ENCODE data around the gene FAM114A2. TPM values are rescaled to one million over a fixed set of nuclear protein-coding genes. Genes with fewer than 3 reads are reported as not detected.

The FAM114A2 gene
- total and polyA plus RNA-seq, 9 donors, result 14.0 to 42.4 (median 17.8) TPM

GRCh38 chr5:154000703-154001102 lies 38.0 kb downstream of the FAM114A2 start:
- no peak overlapping the region for H3K27ac ChIP-seq (ENCODE audit: low read length)
- H3K4me1 ChIP-seq (ENCODE audit: control insufficient read depth, insufficient read depth, low read length), result no peaks in the 10 kb centered on the region
- DNase-seq, result no peak
- H3K9me3 ChIP-seq (replicated peaks; ENCODE audit: control insufficient read depth, low read depth, low read length), result no peaks in the 10 kb centered on the region
- no peak overlapping the region for H3K4me3 ChIP-seq (ENCODE audit: low read length)
- H3K36me3 ChIP-seq (ENCODE audit: control insufficient read depth, insufficient read depth, low read length), result peaks cover 14% of the 10 kb centered on the region
- H3K27me3 ChIP-seq (ENCODE audit: control insufficient read depth, insufficient read depth, low read length), result no peaks in the 10 kb centered on the region

GRCh38 chr5:153999995-154000394 lies 38.7 kb downstream of the FAM114A2 start:
- Histone ChIP-seq H3K36me3 (ENCODE audit: control insufficient read depth, insufficient read depth, low read length) (peaks cover 14% of the 10 kb centered on the region), H3K4me1 (ENCODE audit: control insufficient read depth, insufficient read depth, low read length) (no peaks in the 10 kb centered on the region), H3K9me3 (replicated peaks; ENCODE audit: control insufficient read depth, low read depth, low read length) (no peaks in the 10 kb centered on the region), H3K27me3 (ENCODE audit: control insufficient read depth, insufficient read depth, low read length) (no peaks in the 10 kb centered on the region), H3K27ac (ENCODE audit: low read length) (no peak overlapping the region), H3K4me3 (ENCODE audit: low read length) (no peak overlapping the region)
- no peak for DNase-seq
- no CpG with 5 or more reads among the region's 3 CpGs for WGBS (ENCODE audit: insufficient coverage)

GRCh38 chr5:153998768-153999167 lies 39.9 kb downstream of the FAM114A2 start:
- Histone ChIP-seq H3K4me1 (ENCODE audit: control insufficient read depth, insufficient read depth, low read length) (no peaks in the 10 kb centered on the region), H3K36me3 (ENCODE audit: control insufficient read depth, insufficient read depth, low read length) (peaks cover 14% of the 10 kb centered on the region), H3K9me3 (replicated peaks; ENCODE audit: control insufficient read depth, low read depth, low read length) (no peaks in the 10 kb centered on the region), H3K27me3 (ENCODE audit: control insufficient read depth, insufficient read depth, low read length) (no peaks in the 10 kb centered on the region), H3K27ac (ENCODE audit: low read length) (no peak overlapping the region), H3K4me3 (ENCODE audit: low read length) (no peak overlapping the region)
- WGBS (ENCODE audit: insufficient coverage), result no CpG with 5 or more reads among the region's 1 CpG
- no peak for DNase-seq

GRCh38 chr5:153998010-153998409 lies 40.7 kb downstream of the FAM114A2 start:
- no CpG with 5 or more reads among the region's 1 CpG for WGBS (ENCODE audit: insufficient coverage)
- Histone ChIP-seq H3K9me3 (replicated peaks; ENCODE audit: control insufficient read depth, low read depth, low read length) (no peaks in the 10 kb centered on the region), H3K4me1 (ENCODE audit: control insufficient read depth, insufficient read depth, low read length) (no peaks in the 10 kb centered on the region), H3K27ac (ENCODE audit: low read length) (no peak overlapping the region), H3K4me3 (ENCODE audit: low read length) (no peak overlapping the region), H3K36me3 (ENCODE audit: control insufficient read depth, insufficient read depth, low read length) (peaks cover 14% of the 10 kb centered on the region), H3K27me3 (ENCODE audit: control insufficient read depth, insufficient read depth, low read length) (no peaks in the 10 kb centered on the region)
- no peak for DNase-seq

GRCh38 chr5:153991168-153991567 lies 47.5 kb downstream of the FAM114A2 start:
- Histone ChIP-seq H3K27ac (ENCODE audit: low read length) (no peak overlapping the region), H3K4me1 (ENCODE audit: control insufficient read depth, insufficient read depth, low read length) (no peaks in the 10 kb centered on the region), H3K9me3 (replicated peaks; ENCODE audit: control insufficient read depth, low read depth, low read length) (no peaks in the 10 kb centered on the region), H3K4me3 (ENCODE audit: low read length) (no peak overlapping the region), H3K27me3 (ENCODE audit: control insufficient read depth, insufficient read depth, low read length) (no peaks in the 10 kb centered on the region), H3K36me3 (ENCODE audit: control insufficient read depth, insufficient read depth, low read length) (peaks cover 3% of the 10 kb centered on the region)
- DNase-seq, result no peak

- H3K27ac ChIP-seq (ENCODE audit: low read length), result no peak overlapping the region
- H3K9me3 ChIP-seq (replicated peaks; ENCODE audit: control insufficient read depth, low read depth, low read length), result no peaks in the 10 kb centered on the region
- no peaks in the 10 kb centered on the region for H3K27me3 ChIP-seq (ENCODE audit: control insufficient read depth, insufficient read depth, low read length)
- H3K36me3 ChIP-seq (ENCODE audit: control insufficient read depth, insufficient read depth, low read length), result peaks cover 3% of the 10 kb centered on the region
- H3K4me3 ChIP-seq (ENCODE audit: low read length), result no peak overlapping the region
- 69% methylated on average over 3 of the region's 5 CpGs for WGBS (ENCODE audit: insufficient coverage)
- no peak for DNase-seq
- H3K4me1 ChIP-seq (ENCODE audit: control insufficient read depth, insufficient read depth, low read length), result no peaks in the 10 kb centered on the region
These were observed 50.2 kb downstream of the FAM114A2 start for GRCh38 chr5:153988510-153988909.

- Histone ChIP-seq H3K4me1 (ENCODE audit: control insufficient read depth, insufficient read depth, low read length) (no peaks in the 10 kb centered on the region), H3K27ac (ENCODE audit: low read length) (no peak overlapping the region), H3K36me3 (ENCODE audit: control insufficient read depth, insufficient read depth, low read length) (no peaks in the 10 kb centered on the region), H3K4me3 (ENCODE audit: low read length) (no peak overlapping the region), H3K27me3 (ENCODE audit: control insufficient read depth, insufficient read depth, low read length) (no peaks in the 10 kb centered on the region), H3K9me3 (replicated peaks; ENCODE audit: control insufficient read depth, low read depth, low read length) (no peaks in the 10 kb centered on the region)
- 89% methylated on average over 1 of the region's 2 CpGs for WGBS (ENCODE audit: insufficient coverage)
- no peak for DNase-seq
These were observed 51.4 kb downstream of the FAM114A2 start for GRCh38 chr5:153987301-153987700.

- Histone ChIP-seq H3K9me3 (replicated peaks; ENCODE audit: control insufficient read depth, low read depth, low read length) (no peaks in the 10 kb centered on the region), H3K4me3 (ENCODE audit: low read length) (no peak overlapping the region), H3K36me3 (ENCODE audit: control insufficient read depth, insufficient read depth, low read length) (no peaks in the 10 kb centered on the region), H3K27ac (ENCODE audit: low read length) (no peak overlapping the region), H3K27me3 (ENCODE audit: control insufficient read depth, insufficient read depth, low read length) (no peaks in the 10 kb centered on the region), H3K4me1 (ENCODE audit: control insufficient read depth, insufficient read depth, low read length) (no peaks in the 10 kb centered on the region)
- DNase-seq, result no peak
- WGBS (ENCODE audit: insufficient coverage), result 83% methylated on average over 1 of the region's 3 CpGs
These were observed 53.2 kb downstream of the FAM114A2 start for GRCh38 chr5:153985498-153985897.

- H3K36me3 ChIP-seq (ENCODE audit: control insufficient read depth, insufficient read depth, low read length), result no peaks in the 10 kb centered on the region
- no peaks in the 10 kb centered on the region for H3K4me1 ChIP-seq (ENCODE audit: control insufficient read depth, insufficient read depth, low read length)
- H3K27ac ChIP-seq (ENCODE audit: low read length), result no peak overlapping the region
- WGBS (ENCODE audit: insufficient coverage), result no CpG with 5 or more reads among the region's 1 CpG
- no peak overlapping the region for H3K4me3 ChIP-seq (ENCODE audit: low read length)
- H3K27me3 ChIP-seq (ENCODE audit: control insufficient read depth, insufficient read depth, low read length), result no peaks in the 10 kb centered on the region
- no peaks in the 10 kb centered on the region for H3K9me3 ChIP-seq (replicated peaks; ENCODE audit: control insufficient read depth, low read depth, low read length)
- no peak for DNase-seq
These were observed 54.8 kb downstream of the FAM114A2 start for GRCh38 chr5:153983885-153984284.

- Histone ChIP-seq H3K4me3 (ENCODE audit: low read length) (no peak overlapping the region), H3K27me3 (ENCODE audit: control insufficient read depth, insufficient read depth, low read length) (no peaks in the 10 kb centered on the region), H3K9me3 (replicated peaks; ENCODE audit: control insufficient read depth, low read depth, low read length) (no peaks in the 10 kb centered on the region), H3K36me3 (ENCODE audit: control insufficient read depth, insufficient read depth, low read length) (no peaks in the 10 kb centered on the region), H3K27ac (ENCODE audit: low read length) (no peak overlapping the region), H3K4me1 (ENCODE audit: control insufficient read depth, insufficient read depth, low read length) (no peaks in the 10 kb centered on the region)
- WGBS (ENCODE audit: insufficient coverage), result no CpG with 5 or more reads among the region's 4 CpGs
- no peak for DNase-seq
These were observed 56.7 kb downstream of the FAM114A2 start for GRCh38 chr5:153981905-153982605.

Data from muscle of leg (tissue), 11 donors.